Neuron (in vitro differentiated cells): ENCODE results near the gene ACAP2.

ENCODE experiments used
- H2AFZ ChIP-seq: one replicate; pipeline ENCODE4 v1.6.1; 2013; ENCODE audit warnings: low read depth, mild to moderate bottlenecking, inconsistent platforms, low read length, moderate library complexity
- H3K27me3 ChIP-seq: one replicate; pipeline ENCODE4 v1.6.1; 2013; ENCODE audit warnings: low read length; ENCODE audit not compliant: insufficient read depth
- H3K36me3 ChIP-seq: one replicate; pipeline ENCODE4 v1.6.1; 2013; ENCODE audit warnings: low read length; ENCODE audit not compliant: insufficient read depth
- H3K4me1 ChIP-seq: one replicate; pipeline ENCODE4 v1.6.1; 2013; ENCODE audit warnings: low read length; ENCODE audit not compliant: insufficient read depth
- H3K4me3 ChIP-seq: 2 replicates; pipeline ENCODE4 v1.5.1; 2013; ENCODE audit warnings: mild to moderate bottlenecking, low read length, moderate library complexity
- H3K9me3 ChIP-seq: one replicate; pipeline ENCODE4 v1.6.1; 2013; ENCODE audit warnings: low read length

The ACAP2 gene

GRCh38 chr3:195255571-195256501, 187.0 kb downstream of the ACAP2 start:
- Histone ChIP-seq H3K4me1 (peaks cover 25% of the 10 kb centered on the region), H2AFZ (no peak overlapping the region), H3K36me3 (no peaks in the 10 kb centered on the region), H3K4me3 (no peak overlapping the region), H3K27me3 (no peaks in the 10 kb centered on the region), H3K9me3 (no peaks in the 10 kb centered on the region)

GRCh38 chr3:195255176-195255500, 187.7 kb downstream of the ACAP2 start:
- H2AFZ ChIP-seq, result no peak overlapping the region
- no peaks in the 10 kb centered on the region for H3K27me3 ChIP-seq
- H3K4me3 ChIP-seq, result no peak overlapping the region
- no peaks in the 10 kb centered on the region for H3K9me3 ChIP-seq
- H3K4me1 ChIP-seq, result peaks cover 19% of the 10 kb centered on the region
- no peaks in the 10 kb centered on the region for H3K36me3 ChIP-seq

- Histone ChIP-seq H3K4me3 (no peak overlapping the region), H3K9me3 (no peaks in the 10 kb centered on the region), H3K4me1 (peaks cover 19% of the 10 kb centered on the region), H2AFZ (no peak overlapping the region), H3K36me3 (no peaks in the 10 kb centered on the region), H3K27me3 (no peaks in the 10 kb centered on the region)
These were observed 188.2 kb downstream of the ACAP2 start for GRCh38 chr3:195254454-195255175.

GRCh38 chr3:195253923-195254432, 188.8 kb downstream of the ACAP2 start:
- Histone ChIP-seq H3K4me3 (no peak overlapping the region), H3K4me1 (peaks cover 14% of the 10 kb centered on the region), H2AFZ (no peak overlapping the region), H3K9me3 (peaks cover 2% of the 10 kb centered on the region), H3K27me3 (no peaks in the 10 kb centered on the region), H3K36me3 (no peaks in the 10 kb centered on the region)

GRCh38 chr3:195251336-195252065, 191.3 kb downstream of the ACAP2 start:
- no peak overlapping the region for H2AFZ ChIP-seq
- peaks cover 3% of the 10 kb centered on the region for H3K9me3 ChIP-seq
- peaks cover 3% of the 10 kb centered on the region for H3K36me3 ChIP-seq

GRCh38 chr3:195250473-195251251, 192.2 kb downstream of the ACAP2 start:
- Histone ChIP-seq H2AFZ (no peak overlapping the region), H3K9me3 (peaks cover 8% of the 10 kb centered on the region), H3K36me3 (peaks cover 5% of the 10 kb centered on the region), H3K27me3 (no peaks in the 10 kb centered on the region), H3K4me1 (peaks cover 10% of the 10 kb centered on the region), H3K4me3 (no peak overlapping the region)

More at GRCh38 chr3:195251336-195252065, 191.3 kb downstream of the ACAP2 start:
- H3K4me1 ChIP-seq, result peaks cover 10% of the 10 kb centered on the region
- H3K4me3 ChIP-seq, result no peak overlapping the region
- H3K27me3 ChIP-seq, result no peaks in the 10 kb centered on the region

- Histone ChIP-seq H3K4me1 (peaks cover 10% of the 10 kb centered on the region), H3K4me3 (no peak overlapping the region), H3K27me3 (no peaks in the 10 kb centered on the region), H3K9me3 (peaks cover 8% of the 10 kb centered on the region), H3K36me3 (peaks cover 5% of the 10 kb centered on the region), H2AFZ (no peak overlapping the region)
These were observed 192.9 kb downstream of the ACAP2 start for GRCh38 chr3:195249858-195250464.

- H3K4me3 ChIP-seq, result no peak overlapping the region
- peaks cover 8% of the 10 kb centered on the region for H3K9me3 ChIP-seq
- peaks cover 10% of the 10 kb centered on the region for H3K4me1 ChIP-seq
- peaks cover 5% of the 10 kb centered on the region for H3K36me3 ChIP-seq
- H3K27me3 ChIP-seq, result no peaks in the 10 kb centered on the region
- no peak overlapping the region for H2AFZ ChIP-seq
These were observed 193.6 kb downstream of the ACAP2 start for GRCh38 chr3:195249057-195249770.

GRCh38 chr3:195248281-195248680, 194.5 kb downstream of the ACAP2 start:
- Histone ChIP-seq H3K36me3 (peaks cover 5% of the 10 kb centered on the region), H3K27me3 (no peaks in the 10 kb centered on the region), H3K4me3 (no peak overlapping the region), H3K9me3 (peaks cover 8% of the 10 kb centered on the region), H2AFZ (no peak overlapping the region), H3K4me1 (peaks cover 10% of the 10 kb centered on the region)

- H2AFZ ChIP-seq, result no peak overlapping the region
- H3K4me3 ChIP-seq, result no peak overlapping the region
- no peaks in the 10 kb centered on the region for H3K27me3 ChIP-seq
- H3K9me3 ChIP-seq, result peaks cover 8% of the 10 kb centered on the region
- peaks cover 5% of the 10 kb centered on the region for H3K36me3 ChIP-seq
- H3K4me1 ChIP-seq, result peaks cover 5% of the 10 kb centered on the region
These were observed 195.0 kb downstream of the ACAP2 start for GRCh38 chr3:195247863-195248189.

- Histone ChIP-seq H3K27me3 (no peaks in the 10 kb centered on the region), H3K9me3 (peaks cover 8% of the 10 kb centered on the region), H2AFZ (no peak overlapping the region), H3K36me3 (peaks cover 5% of the 10 kb centered on the region), H3K4me3 (no peak overlapping the region), H3K4me1 (no peaks in the 10 kb centered on the region)
These were observed 195.5 kb downstream of the ACAP2 start for GRCh38 chr3:195247086-195247862.
